GM10847 (cell line): Measurements from ENCODE around the gene CYTH4.

ENCODE experiments used
- POLR2A ChIP-seq: IDR thresholded peaks from 2 replicates; pipeline ENCODE4 v1.6.1; 2011; ENCODE audit not compliant: insufficient read length; ENCODE audit errors: extremely low read depth

The CYTH4 gene

GRCh38 chr22:37349043-37349814 lies 66.9 kb downstream of the CYTH4 start:
- no peak for TF ChIP-seq POLR2A

DNA sequence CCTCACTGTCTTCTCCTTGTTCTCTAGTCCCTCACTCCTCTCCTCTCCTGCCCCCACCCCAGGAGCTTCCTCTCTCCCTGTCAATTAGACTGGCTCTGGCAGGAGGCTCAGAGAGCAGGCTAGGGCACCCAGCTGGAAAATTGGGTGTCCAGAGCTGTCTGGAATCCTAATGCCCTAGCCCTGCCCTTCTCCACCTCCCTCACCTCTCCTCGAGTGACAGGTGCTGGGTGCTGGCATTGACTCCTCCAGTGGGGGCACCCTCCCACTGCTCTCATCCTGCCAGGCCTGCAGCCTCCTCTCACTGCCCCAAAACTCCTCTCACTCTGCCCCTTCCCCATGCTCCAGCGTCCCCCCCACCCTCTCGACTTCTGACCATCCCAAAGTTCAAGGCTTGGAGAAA lies 68.9 kb downstream of the CYTH4 start:
- no peak for TF ChIP-seq POLR2A

DNA sequence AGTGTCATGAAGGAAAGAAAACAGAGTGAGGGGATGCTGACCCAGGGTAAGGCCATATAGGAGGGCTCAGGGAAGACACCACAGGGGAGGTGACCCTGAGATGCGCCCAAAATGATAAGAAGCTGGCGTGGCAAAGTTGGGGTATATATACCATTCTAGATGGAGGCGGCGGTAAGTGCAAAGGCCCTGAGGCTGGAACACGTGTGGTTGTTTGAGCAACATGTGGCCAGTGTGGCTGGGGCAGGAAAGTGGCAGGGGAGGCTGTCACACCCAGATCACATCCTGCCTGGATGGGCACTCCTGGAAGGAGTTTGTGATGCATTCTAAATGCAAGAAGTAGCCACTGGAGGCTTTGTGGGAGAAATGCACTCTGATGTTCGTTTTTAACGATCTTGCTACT lies 70.2 kb downstream of the CYTH4 start:
- no peak for TF ChIP-seq POLR2A

DNA sequence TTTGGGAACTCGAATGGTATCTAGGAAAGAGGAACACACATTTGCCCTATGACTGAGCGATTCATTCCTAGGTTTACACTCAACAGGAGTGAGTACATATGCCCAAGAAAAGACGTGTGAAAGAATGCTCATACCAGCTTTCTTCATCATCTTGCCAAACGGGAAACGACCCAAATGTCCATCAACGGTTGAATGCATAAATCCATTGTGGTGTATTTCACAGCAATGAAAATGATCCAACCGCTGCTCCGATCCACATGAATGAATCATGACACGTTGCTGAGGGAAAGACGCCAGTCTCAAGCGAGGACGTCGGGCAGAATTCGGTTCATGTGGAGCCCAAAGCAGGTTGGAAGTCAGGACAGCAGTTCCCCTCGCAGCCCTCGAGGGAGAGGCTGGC lies 71.5 kb downstream of the CYTH4 start:
- no peak for TF ChIP-seq POLR2A

DNA sequence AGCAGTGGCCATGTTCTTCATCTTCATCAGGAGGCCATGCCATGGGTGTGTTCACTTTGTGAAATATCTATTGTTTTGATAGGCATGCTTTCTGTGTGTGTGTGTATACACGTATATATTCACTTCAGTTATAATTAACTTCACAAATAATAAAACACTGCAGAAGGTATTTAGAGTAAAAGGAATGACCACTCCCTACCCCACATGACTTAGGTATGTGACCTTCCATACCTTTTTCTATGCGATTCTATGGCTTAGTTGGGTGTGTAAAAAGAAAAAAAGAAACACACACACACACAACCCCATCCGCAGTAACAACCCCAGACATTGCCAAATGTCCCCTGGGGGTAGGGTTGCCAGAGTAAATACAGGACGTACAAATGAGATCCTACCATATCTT lies 72.0 kb downstream of the CYTH4 start:
- TF ChIP-seq POLR2A = no peak

- no peak for TF ChIP-seq POLR2A
These were observed 72.4 kb downstream of the CYTH4 start for GRCh38 chr22:37354670-37355069.

- TF ChIP-seq POLR2A = no peak
These were observed 72.9 kb downstream of the CYTH4 start for GRCh38 chr22:37355174-37355573.

DNA sequence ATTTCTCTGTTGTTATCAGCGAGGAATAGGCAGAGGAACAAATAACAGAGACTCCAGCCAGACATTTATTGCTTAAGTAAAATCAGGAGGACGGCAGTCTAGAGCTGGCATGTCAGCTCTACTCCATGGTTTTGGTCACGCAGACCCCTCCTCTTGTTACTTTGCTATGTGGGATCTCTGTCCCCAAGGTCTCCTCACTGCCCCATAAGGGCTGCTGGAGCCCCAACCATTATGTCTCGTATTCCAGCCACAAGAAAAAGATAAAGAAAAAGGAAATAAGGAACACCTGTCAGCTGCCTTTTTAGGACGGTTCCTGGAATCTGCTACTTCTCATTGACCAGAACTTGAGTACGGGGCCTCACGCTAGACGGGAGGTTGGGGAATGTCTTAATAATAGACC lies 74.6 kb downstream of the CYTH4 start:
- no peak for TF ChIP-seq POLR2A

- TF ChIP-seq POLR2A = no peak
These were observed 75.3 kb downstream of the CYTH4 start for GRCh38 chr22:37357446-37358075.

DNA sequence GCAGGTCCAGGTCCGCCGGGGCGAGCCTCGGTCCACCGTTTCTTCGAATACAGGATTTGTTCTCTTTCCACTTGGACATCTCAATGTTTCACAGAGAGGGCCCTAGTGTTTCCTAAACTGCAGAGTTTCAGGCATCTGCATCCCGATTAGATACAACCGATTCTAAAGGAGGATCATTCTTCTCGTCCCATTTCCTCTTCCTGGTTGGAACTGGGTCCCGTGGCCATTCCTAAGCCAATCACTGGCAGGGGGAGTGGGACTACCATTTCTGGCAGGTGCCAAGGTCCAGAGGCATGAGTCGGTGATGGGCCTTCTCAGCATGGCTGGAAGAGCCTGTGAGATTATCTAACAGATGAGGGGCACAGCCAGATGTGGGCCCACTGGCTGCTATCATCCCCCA lies 76.1 kb downstream of the CYTH4 start:
- no peak for TF ChIP-seq POLR2A

- no peak for TF ChIP-seq POLR2A
These were observed 76.6 kb downstream of the CYTH4 start for GRCh38 chr22:37358917-37359316.

DNA sequence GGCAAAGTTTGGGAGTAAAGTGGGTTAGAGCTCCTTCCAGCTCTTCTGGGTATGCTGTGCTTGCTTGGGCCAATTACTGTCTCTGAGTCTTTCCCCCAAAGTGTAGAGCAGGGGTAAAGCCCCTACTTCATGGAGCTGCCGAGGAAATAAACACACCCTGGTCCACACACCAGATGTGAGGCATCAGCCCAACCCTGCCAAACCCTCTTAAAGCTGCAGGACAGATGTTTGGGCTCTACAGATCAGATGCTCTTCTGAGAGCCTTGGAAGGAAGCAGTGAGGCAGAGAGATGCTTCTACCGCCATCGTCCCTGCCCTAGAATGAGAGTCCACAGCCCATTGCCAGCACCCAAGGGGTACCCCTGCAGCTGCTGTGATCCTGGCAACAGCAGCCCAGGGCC lies 80.3 kb downstream of the CYTH4 start:
- no peak for TF ChIP-seq POLR2A

DNA sequence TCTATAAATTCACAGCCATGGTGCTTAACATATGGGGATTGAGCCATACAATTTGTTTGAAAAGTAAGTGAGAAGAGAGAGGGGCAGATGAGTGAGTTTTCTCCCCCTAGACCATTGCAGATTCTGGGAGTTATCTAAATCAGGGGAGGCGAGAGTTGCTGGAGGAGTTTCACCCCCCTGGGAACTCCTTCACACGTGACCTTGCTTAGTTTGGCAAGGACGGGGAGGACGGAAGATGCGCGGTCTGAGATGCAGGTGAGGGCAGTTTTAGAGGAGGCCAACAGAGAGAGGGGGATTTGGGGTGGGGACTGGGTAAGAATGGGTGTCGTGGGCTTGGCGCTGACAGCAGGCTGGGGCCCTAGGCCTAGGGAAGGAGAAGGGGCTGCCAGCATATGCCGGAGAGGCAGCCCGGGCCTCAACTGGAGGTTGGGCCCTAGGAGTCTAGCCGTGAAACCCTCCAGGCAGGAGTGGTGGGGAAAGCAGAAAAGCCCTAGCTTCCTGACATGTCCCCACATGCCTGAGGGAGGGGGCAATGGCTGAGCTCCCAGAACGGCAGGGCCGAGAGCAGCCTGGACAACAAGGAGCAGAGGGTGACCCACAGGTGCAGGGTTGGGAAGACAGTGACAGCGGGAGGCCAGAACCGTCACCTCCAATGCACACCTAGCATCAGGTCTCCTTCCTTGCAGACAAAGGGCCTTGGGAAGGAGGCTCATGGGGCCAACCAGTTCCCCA lies 81.1 kb downstream of the CYTH4 start:
- TF ChIP-seq POLR2A = no peak
